GM18498 (cell line): ENCODE measurements around the gene NAALADL2.
"Not testable (repeated sequence)": the region's sequence is repeated elsewhere in the genome, so short reads cannot be mapped to it uniquely, and the experiment has no call there.

Source experiments
- ATAC-seq: cut with Tn5 transposase; IDR thresholded peaks from one replicate; pipeline ENCODE4 v1.9.1; 2021; ENCODE audit warnings: mild to moderate bottlenecking, moderate library complexity; ENCODE audit not compliant: unreplicated experiment

The NAALADL2 gene

DNA sequence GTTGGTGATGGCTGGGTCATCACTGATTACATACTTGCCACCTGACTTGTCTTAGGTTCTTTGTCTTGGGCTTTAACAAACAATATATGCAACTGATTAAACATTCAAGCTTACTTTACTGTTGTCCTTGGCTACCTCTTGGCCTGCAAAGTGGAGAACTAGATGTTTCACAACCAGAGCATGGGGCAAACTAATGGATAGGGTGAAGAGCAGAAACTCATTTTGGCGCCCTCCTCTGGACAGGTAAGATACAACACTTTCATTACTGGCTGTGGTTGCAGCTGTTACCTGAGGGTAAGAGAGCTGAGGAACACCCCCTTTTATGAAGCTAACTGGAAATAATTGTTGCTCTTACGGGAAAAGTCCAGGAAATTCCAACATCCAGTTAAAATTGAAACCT lies 262.1 kb downstream of the NAALADL2 start:
- no peak for ATAC-seq

DNA sequence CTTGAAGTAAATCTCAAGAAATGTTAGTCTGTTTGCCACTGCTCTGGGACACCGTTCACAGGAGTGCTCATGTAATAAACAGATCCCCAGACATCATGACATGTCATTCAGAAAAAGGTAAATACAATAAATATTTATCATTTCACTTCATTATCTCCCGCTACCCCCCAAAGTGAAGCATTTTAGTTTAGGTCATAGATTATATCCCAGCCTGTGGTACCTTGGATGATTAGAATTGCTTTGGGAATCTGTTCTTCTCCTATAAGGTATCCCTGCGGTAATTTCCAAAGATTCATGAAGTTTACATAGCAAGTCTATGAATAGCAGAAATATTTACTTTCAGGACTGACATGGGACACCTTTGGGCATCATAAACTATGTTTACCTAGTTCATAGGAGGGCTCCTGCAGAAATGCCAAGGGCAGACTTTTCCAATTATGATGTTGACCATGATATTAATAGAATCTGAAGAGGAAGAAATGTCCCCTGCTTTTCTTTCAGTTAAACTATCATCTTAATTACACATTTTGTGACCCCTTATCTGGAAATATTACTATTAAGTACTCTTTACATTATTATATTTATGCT lies 268.0 kb downstream of the NAALADL2 start:
- ATAC-seq = no peak

DNA sequence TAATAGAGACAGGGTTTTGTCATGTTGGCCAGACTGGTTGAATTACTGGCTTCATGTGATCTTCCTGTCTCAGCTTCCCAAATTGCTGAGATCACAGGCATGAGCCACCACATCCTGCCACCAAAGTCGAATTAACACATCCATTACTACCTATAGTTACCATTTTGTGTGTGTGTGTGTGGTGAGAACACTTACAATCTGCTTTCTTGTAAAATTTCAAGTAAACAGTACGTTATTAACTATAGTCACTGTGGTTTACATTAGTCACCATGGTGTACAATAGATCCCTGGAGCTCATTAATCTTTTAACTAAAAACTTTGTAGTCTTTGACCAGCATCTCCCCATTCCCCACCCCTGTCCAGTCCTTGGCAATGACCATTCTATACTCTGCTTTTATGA lies 270.0 kb downstream of the NAALADL2 start:
- ATAC-seq = no peak

DNA sequence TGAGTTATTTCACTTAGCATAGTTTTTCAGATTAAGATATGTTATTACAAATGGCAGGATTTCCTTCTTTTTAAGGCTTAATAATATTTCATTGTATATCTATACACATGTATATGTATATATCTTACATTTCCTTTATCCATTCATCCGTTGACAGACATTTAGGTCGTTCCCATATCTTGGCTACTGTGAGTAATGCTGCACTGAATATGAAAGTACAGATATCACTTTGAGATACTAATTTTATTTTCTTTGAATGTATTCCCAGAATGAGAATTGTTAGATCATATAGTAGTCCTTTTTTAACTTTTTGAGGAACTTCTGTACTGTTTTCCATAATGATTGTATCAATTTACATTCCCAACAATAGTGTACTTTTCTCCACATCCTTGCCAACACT lies 270.4 kb downstream of the NAALADL2 start:
- no peak for ATAC-seq

DNA sequence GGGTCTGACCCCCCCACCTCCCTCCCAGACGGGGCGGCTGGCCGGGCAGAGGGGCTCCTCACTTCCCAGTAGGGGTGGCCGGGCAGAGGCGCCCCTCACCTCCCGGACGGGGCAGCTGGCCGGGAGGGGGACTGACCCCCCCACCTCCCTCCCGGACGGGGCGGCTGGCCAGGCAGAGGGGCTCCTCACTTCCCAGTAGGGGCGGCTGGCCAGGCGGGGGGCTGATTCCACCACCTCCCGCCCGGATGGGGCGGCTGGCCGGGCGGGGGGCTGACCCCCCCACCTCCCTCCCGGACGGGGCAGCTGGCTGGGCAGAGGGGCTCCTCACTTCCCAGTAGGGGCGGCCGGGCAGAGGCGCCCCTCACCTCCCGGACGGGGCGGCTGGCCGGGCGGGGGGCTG lies 272.7 kb downstream of the NAALADL2 start:
- ATAC-seq = not testable (repeated sequence)

DNA sequence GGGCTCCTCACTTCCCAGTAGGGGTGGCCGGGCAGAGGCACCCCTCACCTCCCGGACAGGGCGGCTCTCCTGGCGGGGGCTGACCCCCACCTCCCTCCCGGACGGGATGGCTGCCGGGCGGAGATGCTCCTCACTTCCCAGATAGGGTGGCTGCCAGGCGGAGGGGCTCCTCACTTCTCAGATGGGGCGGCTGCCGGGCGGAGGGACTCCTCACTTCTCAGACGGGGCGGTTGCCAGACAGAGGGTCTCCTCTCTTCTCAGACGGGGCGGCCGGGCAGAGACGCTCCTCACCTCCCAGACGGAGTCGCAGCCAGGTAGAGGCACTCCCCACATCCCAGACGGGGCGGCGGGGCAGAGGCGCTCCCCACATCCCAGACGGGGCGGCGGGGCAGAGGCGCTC lies 273.6 kb downstream of the NAALADL2 start:
- not testable (repeated sequence) for ATAC-seq

DNA sequence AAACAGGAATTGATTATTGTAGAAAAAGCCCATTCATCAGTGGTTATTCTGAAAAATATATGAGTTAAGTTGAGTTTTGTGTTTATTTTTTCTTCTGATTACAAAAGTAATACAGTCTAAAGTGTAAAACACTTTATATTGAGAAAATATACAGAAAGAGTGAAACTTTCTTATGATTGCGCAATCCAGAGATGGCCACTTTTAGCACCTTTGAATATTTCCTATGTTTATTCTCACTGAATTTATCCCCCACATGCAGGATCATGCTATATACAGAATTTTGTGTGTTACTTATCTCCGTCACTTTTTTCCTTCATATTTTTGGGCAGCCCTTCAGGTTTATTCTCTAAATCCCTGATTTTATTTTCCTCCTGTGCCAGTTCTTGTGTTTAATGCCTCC lies 285.2 kb downstream of the NAALADL2 start:
- no peak for ATAC-seq

DNA sequence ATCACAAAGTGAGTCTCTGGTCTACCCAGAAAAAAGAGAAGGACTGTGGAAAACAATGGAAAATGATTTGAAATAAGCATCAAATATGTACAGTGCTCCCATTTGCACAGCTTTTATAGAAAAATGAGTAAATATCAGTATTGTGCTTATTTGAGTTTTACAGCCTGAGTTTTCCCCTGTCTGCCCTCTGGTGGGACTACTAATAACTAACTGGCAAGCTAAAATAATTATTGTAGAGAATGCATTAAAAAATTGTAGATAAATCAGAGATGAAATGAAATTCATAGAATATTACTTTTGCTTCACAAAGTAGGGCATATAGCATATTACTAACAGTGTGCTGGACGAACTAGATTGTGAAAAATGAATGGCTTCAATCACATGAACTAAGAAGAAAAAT lies 287.1 kb downstream of the NAALADL2 start:
- no peak for ATAC-seq

DNA sequence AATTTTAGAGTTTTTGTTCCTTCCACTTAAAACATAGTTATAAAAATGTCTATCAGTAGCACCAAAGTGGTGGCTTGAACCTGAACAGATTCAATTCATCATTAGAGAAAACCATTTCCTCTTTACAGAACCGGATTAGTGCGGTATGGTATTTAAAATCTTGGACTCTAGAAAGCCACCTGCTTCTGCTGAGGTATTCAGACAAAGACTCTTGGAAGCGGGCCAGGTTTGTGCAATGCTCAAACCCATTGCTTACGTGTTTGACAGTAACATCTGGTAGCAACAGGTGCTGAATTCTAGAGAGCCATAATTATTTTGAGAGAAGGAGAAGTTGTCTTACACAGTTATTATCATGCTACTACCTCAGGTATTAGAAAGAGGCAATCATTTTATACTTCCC lies 290.5 kb downstream of the NAALADL2 start:
- peak; percentile 62 for ATAC-seq

DNA sequence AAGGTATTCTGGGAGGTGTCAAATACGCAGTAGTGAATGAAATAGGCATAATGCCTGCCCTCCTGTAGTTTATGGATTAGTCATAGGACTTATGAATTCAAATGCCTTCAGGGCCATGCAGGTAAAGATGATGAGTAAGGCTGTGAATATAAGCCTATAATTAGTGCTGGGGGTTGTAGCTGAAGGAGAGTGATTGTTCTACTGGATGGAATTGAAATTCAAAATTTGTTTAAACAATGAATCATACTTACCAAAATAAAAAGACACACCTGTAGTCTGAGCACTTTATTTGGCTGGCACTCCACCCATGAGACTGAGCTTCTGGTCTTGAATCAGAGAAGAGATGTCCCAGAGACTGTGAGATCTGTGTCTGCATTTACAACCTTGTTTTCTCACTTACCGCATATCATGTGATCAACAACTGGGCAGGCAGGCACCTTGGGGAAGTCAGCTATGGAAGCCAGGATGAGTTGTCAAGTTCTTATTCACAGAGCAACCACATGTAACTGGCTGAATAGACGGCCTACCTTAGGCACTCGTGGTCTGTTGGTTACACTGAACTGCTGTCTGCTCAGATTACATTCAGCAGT lies 291.8 kb downstream of the NAALADL2 start:
- no peak for ATAC-seq

DNA sequence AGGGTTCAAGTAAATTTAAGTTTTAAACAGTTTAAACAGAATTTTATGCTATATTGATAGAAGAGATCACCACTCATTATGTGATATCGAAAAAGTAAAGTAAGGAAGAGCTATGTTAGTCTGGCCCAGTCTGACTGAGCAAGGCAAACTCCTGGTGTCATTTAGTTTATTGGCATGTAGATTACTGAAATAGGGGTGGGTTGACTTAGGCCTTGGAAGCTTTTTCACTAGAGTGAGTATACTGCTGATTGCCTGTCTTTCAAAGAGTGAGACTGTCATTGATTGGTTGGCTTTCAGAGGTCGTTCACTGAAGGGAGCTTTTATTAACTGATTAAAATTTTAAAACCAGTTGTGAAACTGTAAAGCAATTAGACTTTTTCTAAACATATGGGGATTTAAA lies 294.5 kb downstream of the NAALADL2 start:
- no peak for ATAC-seq

DNA sequence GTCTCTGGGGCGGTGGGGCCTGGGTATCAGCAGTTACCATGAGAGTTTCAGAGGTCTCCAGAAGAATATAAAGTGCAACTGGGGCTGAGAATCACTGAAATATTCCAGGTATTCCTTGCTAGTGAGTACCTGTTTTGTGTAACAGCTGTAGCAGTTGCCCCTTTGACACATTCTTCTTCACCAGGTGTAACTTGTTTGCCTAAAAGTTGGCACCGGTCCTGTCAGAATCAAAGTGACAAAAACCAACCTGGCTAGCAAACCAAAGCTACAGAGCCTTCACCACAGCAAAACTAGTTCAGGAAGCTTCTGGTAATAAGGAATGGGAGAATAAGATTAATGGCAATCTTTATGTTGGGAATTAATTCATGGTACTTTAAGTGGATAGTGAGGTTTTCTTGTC lies 296.0 kb downstream of the NAALADL2 start:
- ATAC-seq = no peak

DNA sequence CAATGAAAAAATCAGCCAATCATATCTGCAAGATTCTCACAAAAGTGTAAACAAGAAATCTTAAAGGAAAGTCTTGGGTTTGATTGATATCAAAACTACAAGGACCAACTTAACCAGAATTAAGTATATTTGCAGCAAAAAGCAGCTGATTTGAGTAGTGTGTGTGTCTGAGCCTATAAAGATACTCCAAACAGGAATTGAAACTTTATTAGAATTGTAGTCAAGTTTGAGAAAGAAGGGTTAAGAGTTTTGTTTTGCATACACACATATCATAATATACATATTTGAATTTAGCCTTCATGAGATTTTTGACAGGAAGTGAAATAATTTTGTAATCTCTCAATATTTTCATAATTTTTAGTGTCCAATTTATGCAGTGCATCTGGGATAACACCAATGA lies 300.1 kb downstream of the NAALADL2 start:
- ATAC-seq = no peak

DNA sequence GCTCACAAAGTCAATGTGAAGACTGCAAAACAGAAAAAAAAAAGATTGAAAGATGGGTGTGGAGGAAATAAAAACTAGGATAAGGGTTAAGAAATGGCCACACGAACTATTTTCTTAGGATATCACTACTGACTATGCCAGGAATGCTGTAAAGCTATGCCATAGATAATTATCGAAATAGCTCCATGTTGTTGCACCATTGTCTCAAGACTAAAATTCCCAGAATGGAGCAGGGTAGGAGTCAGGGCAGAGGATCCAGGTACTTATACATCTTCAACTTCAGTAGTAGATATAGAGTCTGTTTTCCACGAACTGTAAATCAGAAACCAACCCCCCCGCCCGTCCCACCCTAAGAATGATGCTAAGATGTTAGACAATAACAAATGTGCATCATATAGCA lies 302.2 kb downstream of the NAALADL2 start:
- ATAC-seq = no peak

DNA sequence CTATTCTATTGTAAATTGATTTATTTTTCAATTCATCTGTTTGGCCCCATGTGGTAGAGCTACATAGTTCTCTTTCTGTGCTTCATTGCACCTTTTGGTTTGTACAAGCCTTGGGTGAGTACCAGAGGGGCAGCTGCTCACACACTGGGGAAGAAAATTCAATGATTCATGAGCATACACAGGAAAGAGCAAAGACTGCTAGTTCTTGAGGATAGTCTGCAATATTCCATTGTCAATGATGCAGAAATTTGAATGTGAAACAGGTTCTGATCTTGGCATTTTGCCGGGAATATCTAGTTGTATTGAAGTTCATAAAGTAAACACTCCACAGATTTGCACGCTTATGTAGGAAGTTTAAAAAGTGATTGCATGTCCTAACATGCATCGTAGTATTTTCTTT lies 304.6 kb downstream of the NAALADL2 start:
- no peak for ATAC-seq

DNA sequence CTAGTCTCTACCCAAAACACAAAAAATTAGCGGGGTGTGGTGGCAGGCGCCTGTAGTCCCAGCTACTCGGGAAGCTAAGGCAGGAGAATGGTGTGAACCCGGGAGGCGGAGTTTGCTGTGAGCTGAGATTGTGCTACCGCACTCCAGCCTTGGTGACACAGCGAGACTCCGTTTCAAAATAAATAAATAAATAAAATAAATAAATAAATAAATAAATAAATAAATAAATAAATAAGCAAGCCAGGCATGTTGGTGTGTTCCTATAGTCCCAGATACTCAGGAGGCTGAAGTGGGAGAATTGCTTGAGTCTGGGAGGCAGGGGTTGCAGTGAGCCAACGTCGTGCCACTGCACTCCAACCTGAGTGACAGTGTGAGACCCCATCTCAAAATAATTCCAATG lies 314.0 kb downstream of the NAALADL2 start:
- ATAC-seq = not testable (repeated sequence)

DNA sequence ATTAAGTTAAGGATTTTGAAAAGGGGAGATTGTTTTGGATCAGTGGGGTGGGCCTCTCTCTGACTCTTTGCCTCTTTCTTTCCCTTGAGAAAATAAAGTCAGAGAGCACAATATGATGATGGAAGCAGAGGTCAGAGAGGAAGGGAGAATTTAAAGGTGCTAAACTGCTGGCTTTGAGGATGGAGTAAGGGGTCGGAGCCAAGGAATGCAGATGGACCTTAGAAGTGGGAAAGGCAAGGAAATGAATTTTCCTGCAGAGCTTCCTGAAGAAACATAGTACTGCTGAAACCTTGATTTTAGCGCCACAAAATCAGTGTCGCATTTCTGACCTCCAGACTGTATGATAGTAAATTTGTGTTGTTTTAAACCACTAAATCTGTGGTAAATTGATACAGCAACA lies 317.4 kb downstream of the NAALADL2 start:
- no peak for ATAC-seq

DNA sequence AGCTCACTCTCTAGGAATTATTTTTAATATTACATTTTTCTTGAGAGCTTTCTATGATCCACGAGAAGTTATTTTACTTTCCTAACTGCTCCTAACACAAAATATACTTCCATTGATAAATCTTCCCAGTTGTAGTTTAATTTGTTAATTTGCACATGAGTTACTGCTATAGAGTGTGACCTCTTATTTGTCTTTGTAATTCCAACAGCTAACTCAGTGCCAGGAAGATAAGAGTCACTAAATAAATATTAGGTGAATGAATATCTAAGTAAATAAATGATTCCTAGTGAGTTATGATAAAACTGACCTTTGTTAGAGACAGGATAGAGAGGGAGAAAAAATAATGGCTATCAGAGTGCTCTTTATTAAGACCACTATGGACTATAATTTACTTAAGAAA lies 319.9 kb downstream of the NAALADL2 start:
- no peak for ATAC-seq

DNA sequence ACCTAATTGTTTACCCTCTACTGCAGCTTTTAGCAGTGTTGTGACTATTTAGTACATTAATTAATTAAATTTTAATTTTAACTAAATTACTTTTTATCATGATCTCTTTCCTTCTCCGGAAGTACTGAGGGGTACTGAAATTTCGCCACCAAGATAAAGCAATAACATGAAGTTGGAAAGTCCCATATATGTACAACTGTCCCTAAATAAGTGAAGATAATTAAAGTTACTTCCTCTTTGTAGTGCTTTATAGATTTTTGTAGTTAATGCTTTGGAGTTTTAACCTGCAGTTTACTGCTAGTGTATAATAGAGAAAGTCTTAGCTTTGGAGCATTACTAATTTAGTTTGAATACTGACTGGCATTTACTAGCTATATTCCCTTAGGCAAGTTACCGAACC lies 325.3 kb downstream of the NAALADL2 start:
- ATAC-seq = no peak

DNA sequence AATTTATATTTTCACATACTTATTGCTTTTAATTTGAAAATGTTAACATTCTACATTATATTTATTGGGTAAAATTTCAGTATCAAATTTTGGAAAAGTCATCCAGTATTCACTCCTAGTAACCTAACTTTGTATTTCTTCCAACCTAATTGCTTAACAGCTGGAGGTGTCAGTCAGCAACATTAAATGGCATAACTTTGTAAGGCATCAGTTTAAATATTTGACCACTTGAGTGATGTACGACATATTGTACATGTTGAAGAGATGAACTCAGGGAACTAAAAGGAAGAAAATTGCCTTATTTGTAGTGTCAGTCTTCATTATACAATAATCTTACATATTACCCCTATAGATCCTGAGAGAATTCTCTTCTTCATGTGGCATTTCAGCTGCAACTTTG lies 326.8 kb downstream of the NAALADL2 start:
- no peak for ATAC-seq

DNA sequence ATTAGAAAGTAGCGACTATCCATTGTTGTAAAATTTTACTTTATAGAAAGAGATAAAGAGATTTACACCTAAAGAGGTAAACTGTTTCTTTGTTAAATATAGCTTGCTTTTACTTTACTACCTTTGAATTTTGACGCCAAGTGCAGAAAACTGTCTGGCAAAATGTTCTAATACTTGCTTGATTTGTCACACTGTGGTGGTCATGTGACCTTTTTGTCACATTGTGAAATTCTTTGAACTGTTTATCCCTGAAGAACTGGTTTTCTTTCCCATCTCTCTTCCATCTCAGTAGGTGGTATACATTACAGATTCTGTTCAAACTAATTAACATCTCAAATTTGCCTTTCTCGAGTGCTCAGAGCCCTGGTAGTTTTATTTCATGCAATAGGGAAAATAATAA lies 327.4 kb downstream of the NAALADL2 start:
- ATAC-seq = no peak

DNA sequence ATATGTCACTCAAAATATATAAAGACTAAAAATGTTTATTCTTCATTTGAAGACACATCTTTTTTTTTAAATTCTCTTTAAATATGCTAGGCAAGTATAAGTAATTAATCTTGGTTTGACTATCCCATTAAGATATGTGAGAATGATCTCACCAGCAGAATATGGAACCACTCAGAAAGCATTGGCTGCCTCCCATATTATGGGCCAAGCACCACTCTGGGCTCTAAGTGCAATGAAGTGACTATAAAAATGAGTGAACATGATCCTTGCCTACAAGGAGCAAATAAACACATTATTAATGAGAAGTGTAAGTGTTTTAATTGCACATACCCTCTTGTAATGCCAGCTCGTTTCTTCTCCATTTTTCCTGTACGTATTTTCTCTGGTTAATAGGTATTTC lies 328.5 kb downstream of the NAALADL2 start:
- no peak for ATAC-seq

DNA sequence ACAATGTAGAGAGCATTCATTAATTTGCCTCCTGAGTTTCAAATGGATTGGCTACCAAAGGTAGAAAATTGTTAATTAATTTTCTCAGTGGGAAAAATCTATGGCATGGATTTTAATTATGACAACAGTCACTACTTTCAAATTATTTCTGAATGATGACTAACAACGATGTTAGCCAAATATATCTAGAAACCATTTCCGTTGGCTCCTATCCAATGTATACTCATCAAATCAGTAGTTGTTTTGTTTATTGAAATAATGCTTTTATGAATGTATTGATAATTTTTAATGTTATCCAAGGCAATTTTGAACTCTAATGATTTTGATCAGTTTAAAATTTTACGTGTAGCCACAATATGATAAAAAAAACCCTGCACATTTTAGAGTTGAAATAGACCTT lies 333.4 kb downstream of the NAALADL2 start:
- ATAC-seq = no peak
